ENCODE data around the gene SCAF11.

The SCAF11 gene

DNA sequence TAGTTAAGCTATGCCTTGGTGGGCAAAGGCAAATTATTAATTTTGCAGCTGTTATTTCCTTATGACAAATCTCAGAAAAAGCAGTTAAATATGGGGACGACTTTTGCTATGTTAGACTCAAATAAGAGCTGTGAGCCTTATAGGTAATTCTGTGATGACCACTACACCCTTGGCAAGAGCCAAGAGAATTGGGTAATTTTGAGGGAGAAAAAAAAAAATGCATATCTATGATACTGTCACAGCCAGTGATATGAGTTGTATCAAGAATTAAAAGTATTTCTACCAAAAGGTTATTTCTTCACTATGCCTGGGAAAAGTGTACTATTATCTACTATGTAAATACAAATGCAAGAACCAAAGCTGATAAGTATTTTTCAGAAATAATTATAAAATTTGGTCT is 43.9 kb downstream of the SCAF11 start:
- Histone ChIP-seq H3K79me2 (peaks cover 8% of the 10 kb centered on the region), H3K4me1 (peaks cover 7% of the 10 kb centered on the region), H3K36me3 (ENCODE audit: control insufficient read depth, insufficient read depth, low read length) (no peaks in the 10 kb centered on the region), H3K9me3 (ENCODE audit: control insufficient read depth, low read length) (no peaks in the 10 kb centered on the region), H3K9ac (no peak overlapping the region), H3K4me2 (ENCODE audit: low read length) (no peak overlapping the region), H3K4me3 (ENCODE audit: low read depth, low read length) (no peak overlapping the region), H2AFZ (no peak overlapping the region), H3K27ac (no peak overlapping the region), H3K27me3 (ENCODE audit: control insufficient read depth, insufficient read depth, low read length) (no peaks in the 10 kb centered on the region)
- TF ChIP-seq CTCF (IDR thresholded peaks at IDR 0.05), result no peak

DNA sequence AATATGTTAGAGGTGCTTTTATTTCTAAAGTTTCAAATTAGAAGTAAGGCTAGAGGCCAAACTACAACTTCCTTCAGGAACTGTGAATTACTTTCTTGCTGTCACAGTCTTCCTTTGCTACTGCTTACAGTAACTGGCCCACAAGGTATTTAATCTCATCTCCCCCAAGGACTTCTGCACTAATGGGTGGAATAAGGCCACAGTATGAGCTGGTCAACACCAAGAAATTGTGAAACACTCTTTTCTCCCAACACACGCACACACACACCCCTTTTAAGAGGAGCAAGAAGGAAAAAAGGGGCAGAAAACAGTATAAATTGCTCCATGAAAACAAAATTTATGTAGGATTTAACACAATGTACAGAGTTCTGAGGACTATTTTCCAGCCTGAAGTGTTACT is 45.6 kb downstream of the SCAF11 start:
- H3K79me2 ChIP-seq, result peaks cover 9% of the 10 kb centered on the region
- H3K4me3 ChIP-seq (ENCODE audit: low read depth, low read length), result no peak overlapping the region
- no peaks in the 10 kb centered on the region for H3K36me3 ChIP-seq (ENCODE audit: control insufficient read depth, insufficient read depth, low read length)
- no peaks in the 10 kb centered on the region for H3K27me3 ChIP-seq (ENCODE audit: control insufficient read depth, insufficient read depth, low read length)
- H3K9ac ChIP-seq, result no peak overlapping the region
- no peak for TF ChIP-seq CTCF (IDR thresholded peaks at IDR 0.05)
- peaks cover 7% of the 10 kb centered on the region for H3K4me1 ChIP-seq
- no peaks in the 10 kb centered on the region for H3K9me3 ChIP-seq (ENCODE audit: control insufficient read depth, low read length)
- H3K4me2 ChIP-seq (ENCODE audit: low read length), result no peak overlapping the region
- no peak overlapping the region for H3K27ac ChIP-seq
- H2AFZ ChIP-seq, result no peak overlapping the region

DNA sequence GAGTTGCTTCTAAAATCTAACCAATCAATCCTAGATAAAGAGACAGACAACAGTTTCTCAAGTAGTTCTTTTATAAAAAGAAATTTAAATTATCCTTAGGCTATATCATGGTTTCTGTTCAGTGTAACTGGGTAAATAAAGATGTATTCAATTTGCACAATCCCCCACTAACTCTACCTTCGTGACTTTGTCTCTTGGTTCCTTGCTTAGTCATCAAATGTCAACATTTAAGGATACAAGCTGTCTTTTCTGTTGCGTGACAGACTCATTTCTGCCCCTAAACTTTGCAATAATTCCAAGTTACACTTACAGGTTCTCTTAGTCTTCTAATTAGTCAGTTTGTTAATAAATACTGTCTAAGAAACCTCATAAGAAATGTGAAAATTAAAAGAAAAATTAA is 50.6 kb downstream of the SCAF11 start:
- Histone ChIP-seq H3K9ac (no peak overlapping the region), H3K27me3 (ENCODE audit: control insufficient read depth, insufficient read depth, low read length) (no peaks in the 10 kb centered on the region), H3K4me2 (ENCODE audit: low read length) (no peak overlapping the region), H3K79me2 (peaks cover 10% of the 10 kb centered on the region), H3K27ac (no peak overlapping the region), H3K4me3 (ENCODE audit: low read depth, low read length) (no peak overlapping the region), H2AFZ (no peak overlapping the region), H3K4me1 (peaks cover 5% of the 10 kb centered on the region), H3K9me3 (ENCODE audit: control insufficient read depth, low read length) (no peaks in the 10 kb centered on the region), H3K36me3 (ENCODE audit: control insufficient read depth, insufficient read depth, low read length) (no peaks in the 10 kb centered on the region)
- no peak for TF ChIP-seq CTCF (IDR thresholded peaks at IDR 0.05)

- Histone ChIP-seq H3K36me3 (ENCODE audit: control insufficient read depth, insufficient read depth, low read length) (no peaks in the 10 kb centered on the region), H3K79me2 (peaks cover 10% of the 10 kb centered on the region)
Observed at GRCh38 chr12:45938566-45938965, 51.8 kb downstream of the SCAF11 start.

More at GRCh38 chr12:45938566-45938965, 51.8 kb downstream of the SCAF11 start:
- Histone ChIP-seq H3K4me1 (no peaks in the 10 kb centered on the region), H3K4me2 (ENCODE audit: low read length) (no peak overlapping the region), H3K4me3 (ENCODE audit: low read depth, low read length) (no peak overlapping the region), H3K9me3 (ENCODE audit: control insufficient read depth, low read length) (no peaks in the 10 kb centered on the region), H3K27me3 (ENCODE audit: control insufficient read depth, insufficient read depth, low read length) (no peaks in the 10 kb centered on the region), H2AFZ (no peak overlapping the region), H3K9ac (no peak overlapping the region), H3K27ac (no peak overlapping the region)
- no peak for TF ChIP-seq CTCF (IDR thresholded peaks at IDR 0.05)

Measured in parathyroid adenoma (tissue), 2 donors.